HepG2 (cell line): ENCODE data around the gene RFX7. TPM values are rescaled to one million over a fixed set of nuclear protein-coding genes. Genes with fewer than 3 reads are reported as not detected.

Experiments
- ATAC-seq: fragments of 200-7000 bp; cut with Tn5 transposase; 3 replicates; pipeline ENCODE4 v1.9.1; 2020; ENCODE audit warnings: mild to moderate bottlenecking, moderate library complexity
- BruUV-seq: library from RNA; stranded (reverse); fragments of 400-500 nt; replicated peaks from 2 replicates; lab custom pipeline; 2021; lab: Mats Ljungman, UMichigan
- CTCF ChIA-PET: fragments of 300-600 bp; formaldehyde crosslinking; extraction: SDS; loops from one replicate; lab custom pipeline; 2021; ENCODE audit warnings: low total read pairs, inconsistent platforms, low intra/inter-chr PET ratio; lab: Yijun Ruan, JAX
- POLR2A ChIA-PET: fragments of 350-600 bp; sonication (Branson Sonifier 250); formaldehyde crosslinking; loops from one replicate; lab custom pipeline; 2020; ENCODE audit warnings: antibody characterized with exemption, inconsistent platforms; lab: Yijun Ruan, JAX
- DNase-seq: peaks from one replicate; pipeline ENCODE4 v3.0.0-alpha.2; 2015; ENCODE audit warnings: low spot score
- FAIRE-seq: peaks from 3 replicates; lab custom pipeline; 2011; peaks lifted over from hg19 to GRCh38; lab: Jason Lieb, UNC
- H2AFZ ChIP-seq: one replicate; pipeline ENCODE4 v1.6.1; 2011; ENCODE audit warnings: low read length, inconsistent platforms
- H3K27ac ChIP-seq: fragments of 300-600 bp; 3 replicates; pipeline ENCODE4 v1.8.0; 2011; ENCODE audit warnings: mixed run types, mild to moderate bottlenecking, mixed read lengths, low read length, inconsistent platforms; ENCODE audit not compliant: insufficient read depth; ENCODE audit errors: extremely low read length
- H3K27me3 ChIP-seq, 2 experiments: fragments of 200-600 bp in 1 of 2; 2 replicates in 1 of 2; 3 replicates in 1 of 2; pipeline versions ENCODE4 v1.6.0 to v1.8.0; 2011; ENCODE audit warnings: low read length in 2 of 2, mild to moderate bottlenecking in 2 of 2, moderate library complexity in 2 of 2, inconsistent platforms in 1 of 2; ENCODE audit not compliant: insufficient read depth in 2 of 2, control insufficient read depth in 1 of 2
- H3K36me3 ChIP-seq, 2 experiments: fragments of 200-600 bp in 1 of 2; replicated peaks in 1 of 2; 2 replicates in 1 of 2; 3 replicates in 1 of 2; pipeline versions ENCODE4 v1.5.1 to v1.8.0; 2011; ENCODE audit warnings: low read length in 2 of 2, inconsistent platforms in 1 of 2; ENCODE audit not compliant: insufficient read depth in 2 of 2, control insufficient read depth in 1 of 2
- H3K4me1 ChIP-seq: 2 replicates; pipeline ENCODE4 v1.5.1; 2012; ENCODE audit warnings: low read length, inconsistent platforms; ENCODE audit not compliant: insufficient read depth
- H3K4me2 ChIP-seq: 2 replicates; pipeline ENCODE4 v1.6.0; 2011; ENCODE audit warnings: low read depth, low read length, inconsistent platforms
- H3K4me3 ChIP-seq, 3 experiments: fragments of 200-600 bp in 1 of 3; sonication (generic), shearing (Covaris generic) in 1 of 3; replicated peaks in 1 of 3; 2 replicates each; pipeline ENCODE4 v1.5.1; 2011 to 2016; ENCODE audit warnings: low read length in 3 of 3, inconsistent platforms in 2 of 3, low read depth in 2 of 3, mild to moderate bottlenecking in 2 of 3, control low read depth in 1 of 3, mixed read lengths in 1 of 3; ENCODE audit not compliant: insufficient read depth in 1 of 3
- H3K79me2 ChIP-seq: one replicate; pipeline ENCODE4 v1.6.1; 2011; ENCODE audit warnings: low read length, inconsistent platforms; ENCODE audit not compliant: insufficient read depth
- H3K9ac ChIP-seq: 2 replicates; pipeline ENCODE4 v1.6.0; 2011; ENCODE audit warnings: mild to moderate bottlenecking, low read depth, low read length, inconsistent platforms; ENCODE audit not compliant: insufficient read depth
- H3K9me3 ChIP-seq: 2 replicates; pipeline ENCODE4 v1.5.1; 2012; ENCODE audit warnings: mild to moderate bottlenecking, low read length
- H4K20me1 ChIP-seq: 2 replicates; pipeline ENCODE4 v1.6.0; 2011; ENCODE audit warnings: inconsistent platforms, mild to moderate bottlenecking, low read length, moderate library complexity; ENCODE audit not compliant: insufficient read depth
- BCL6 ChIP-seq: IDR thresholded peaks from 2 replicates; pipeline ENCODE4 v1.6.1; 2016; ENCODE audit warnings: missing genetic modification reagents, missing compliant biosample characterization
- CHD2 ChIP-seq: IDR thresholded peaks from 2 replicates; pipeline ENCODE4 v1.6.1; 2011; ENCODE audit warnings: low read depth, low read length, improper control_type of control experiment
- HNRNPLL ChIP-seq: fragments of 200-400 bp; formaldehyde crosslinking; IDR thresholded peaks from 2 replicates; pipeline ENCODE4 v1.6.1; 2017; ENCODE audit warnings: mild to moderate bottlenecking, low read depth, low read length; ENCODE audit not compliant: poor library complexity, severe bottlenecking
- KDM2A ChIP-seq: sonication (generic); formaldehyde crosslinking; IDR thresholded peaks from 2 replicates; pipeline ENCODE4 v1.4.0; 2020; ENCODE audit warnings: low read depth, missing genetic modification reagents, borderline replicate concordance
- NFKBIZ ChIP-seq: IDR thresholded peaks from 2 replicates; pipeline ENCODE4 v1.6.1; 2018; ENCODE audit warnings: missing genetic modification reagents, missing compliant biosample characterization
- PHF21A ChIP-seq: sonication (generic); formaldehyde crosslinking; IDR thresholded peaks from 2 replicates; pipeline ENCODE4 v1.5.0; 2020; ENCODE audit warnings: mild to moderate bottlenecking, missing genetic modification reagents
- PTBP1 ChIP-seq: fragments of 200-400 bp; formaldehyde crosslinking; IDR thresholded peaks from 2 replicates; pipeline ENCODE4 v1.6.1; 2018; ENCODE audit warnings: low read length, low read depth; ENCODE audit not compliant: poor library complexity, severe bottlenecking
- RBFOX2 ChIP-seq: fragments of 200-400 bp; formaldehyde crosslinking; IDR thresholded peaks from 2 replicates; pipeline ENCODE4 v1.6.1; 2017; ENCODE audit warnings: low read depth, mild to moderate bottlenecking, low read length
- REPIN1 ChIP-seq: sonication (generic); formaldehyde crosslinking; IDR thresholded peaks from 2 replicates; pipeline ENCODE4 v1.8.0; 2022; ENCODE audit warnings: missing genetic modification reagents, low read depth, mild to moderate bottlenecking, borderline replicate concordance
- RFX1 ChIP-seq: fragments of 450-650 bp; IDR thresholded peaks from 2 replicates; pipeline ENCODE4 v1.6.1; 2017
- SETDB1 ChIP-seq: sonication (generic); formaldehyde crosslinking; IDR thresholded peaks from 2 replicates; pipeline ENCODE4 v1.5.1; 2020; ENCODE audit warnings: missing genetic modification reagents, mild to moderate bottlenecking, borderline replicate concordance
- TCF12 ChIP-seq, 2 experiments: fragments of 450-650 bp in 1 of 2; sonication (generic) in 1 of 2; formaldehyde crosslinking in 1 of 2; IDR thresholded peaks; 2 replicates each; pipeline versions ENCODE4 v1.6.1 to v1.8.0; 2017 to 2022; ENCODE audit warnings: antibody characterized with exemption in 1 of 2, mild to moderate bottlenecking in 1 of 2, missing genetic modification reagents in 1 of 2, moderate library complexity in 1 of 2
- TOE1 ChIP-seq: sonication (generic); formaldehyde crosslinking; IDR thresholded peaks from 2 replicates; pipeline ENCODE4 v1.4.0; 2020; ENCODE audit warnings: mild to moderate bottlenecking, missing genetic modification reagents
- ZFP1 ChIP-seq: IDR thresholded peaks from 2 replicates; pipeline ENCODE4 v1.6.1; 2016
- ZNF296 ChIP-seq: sonication (generic); formaldehyde crosslinking; conservative IDR thresholded peaks from 2 replicates; pipeline ENCODE4 v1.5.0; 2020; ENCODE audit warnings: mild to moderate bottlenecking, missing genetic modification reagents
- ZNF468 ChIP-seq: sonication (generic); formaldehyde crosslinking; IDR thresholded peaks from 2 replicates; pipeline ENCODE4 v1.8.0; 2022; ENCODE audit warnings: mild to moderate bottlenecking, moderate library complexity, missing genetic modification reagents
- ZNF547 ChIP-seq: sonication (generic); formaldehyde crosslinking; IDR thresholded peaks from 2 replicates; pipeline ENCODE4 v1.5.1; 2020; ENCODE audit warnings: mild to moderate bottlenecking, missing genetic modification reagents
- ZNF572 ChIP-seq: sonication (generic); formaldehyde crosslinking; IDR thresholded peaks from 2 replicates; pipeline ENCODE4 v1.5.1; 2020; ENCODE audit warnings: mild to moderate bottlenecking, missing genetic modification reagents
- ZNF589 ChIP-seq: sonication (generic); formaldehyde crosslinking; conservative IDR thresholded peaks from 2 replicates; pipeline ENCODE4 v1.8.0; 2022; ENCODE audit warnings: mild to moderate bottlenecking, moderate library complexity, missing genetic modification reagents
- ZNF775 ChIP-seq: sonication (generic); formaldehyde crosslinking; IDR thresholded peaks from 2 replicates; pipeline ENCODE4 v1.4.0; 2020; ENCODE audit warnings: missing genetic modification reagents, mild to moderate bottlenecking, moderate library complexity, borderline replicate concordance
- WGBS: methylation state at CpG from one replicate; pipeline ENCODE4 v1.1.6; 2017; ENCODE audit warnings: low lambda C conversion rate; 5-methylcytosine and 5-hydroxymethylcytosine counted together
- in situ Hi-C: cut with HindIII; loops from 2 replicates; pipeline ENCODE4 v1.10.0; 2017; ENCODE audit warnings: low pct_unique_long_range_greater_than_20kb; ENCODE audit not compliant: extremely low pct_ligation_motif_present
- intact Hi-C: fragments of 100-400 bp; cut with micrococcal nuclease; formaldehyde crosslinking; loops from one replicate; pipeline ENCODE4 v1.10.0; 2022; ENCODE audit not compliant: unreplicated experiment
- polyA plus RNA-seq, 8 experiments: library from polyadenylated mRNA; depleted of rRNA in 3 of 8; stranded (reverse) in 7 of 8; unstranded in 1 of 8; fragments of >200 nt; fragmentation: Illumina TruSeq in 4 of 8; extraction: Trizol in 4 of 8; gene quantifications; 2 replicates each; pipeline versions ENCODE4 v1.2.1 to v1.2.3, GENCODE V29; 2011 to 2016; ENCODE audit warnings: low read depth in 4 of 8, missing spikeins in 1 of 8, mixed read lengths in 1 of 8; ENCODE audit not compliant: insufficient read depth in 1 of 8
- total RNA-seq, 5 experiments: library from RNA; depleted of rRNA; stranded (reverse); fragments of >200 nt; fragmentation: Illumina TruSeq; extraction: Trizol; gene quantifications; 2 replicates each; pipeline ENCODE4 v1.2.3, GENCODE V29; 2016; ENCODE audit warnings: low read depth in 1 of 5
- TF ChIP-seq, protein P1 (sequence below): sonication (generic); formaldehyde crosslinking; IDR thresholded peaks from 2 replicates; pipeline ENCODE4 v1.4.0; 2020; ENCODE audit warnings: missing genetic modification reagents
- TF ChIP-seq, protein P2 (sequence below): sonication (generic); formaldehyde crosslinking; IDR thresholded peaks from 2 replicates; pipeline ENCODE4 v1.4.0; 2020; ENCODE audit warnings: mild to moderate bottlenecking, missing genetic modification reagents
- TF ChIP-seq, protein P3 (sequence below): sonication (generic); formaldehyde crosslinking; IDR thresholded peaks from 2 replicates; pipeline ENCODE4 v1.8.1; 2023; ENCODE audit warnings: mild to moderate bottlenecking, missing genetic modification reagents, borderline replicate concordance

RFX7 gene
- total and polyA plus RNA-seq, 2 of the 13 experiments (the other 11 are each of a cell fraction or from before 2014, with no cell fraction given), result 8.5 to 10.4 TPM

DNA sequence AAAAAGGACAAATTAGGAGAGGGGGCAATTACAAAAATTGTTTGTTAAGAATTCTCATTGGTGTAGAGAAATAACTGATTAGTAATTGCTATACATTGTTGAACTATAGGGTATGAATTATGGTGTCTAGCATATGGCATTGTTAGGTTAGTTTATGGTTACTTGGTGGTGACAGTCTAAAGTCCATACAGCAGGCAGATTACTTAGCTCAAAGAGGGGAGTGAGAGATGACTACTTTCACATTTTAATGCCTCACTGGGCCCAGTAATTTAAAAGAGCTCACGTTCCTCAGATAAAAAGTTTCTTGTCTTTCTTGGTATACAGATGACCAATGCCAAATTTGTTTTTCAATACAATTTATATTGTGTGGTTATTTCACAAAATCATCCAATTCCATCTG is 137.8 kb downstream of the RFX7 start:
- FAIRE-seq, result no peak
- 76% methylated on average over 1 of the region's 1 CpG for WGBS

DNA sequence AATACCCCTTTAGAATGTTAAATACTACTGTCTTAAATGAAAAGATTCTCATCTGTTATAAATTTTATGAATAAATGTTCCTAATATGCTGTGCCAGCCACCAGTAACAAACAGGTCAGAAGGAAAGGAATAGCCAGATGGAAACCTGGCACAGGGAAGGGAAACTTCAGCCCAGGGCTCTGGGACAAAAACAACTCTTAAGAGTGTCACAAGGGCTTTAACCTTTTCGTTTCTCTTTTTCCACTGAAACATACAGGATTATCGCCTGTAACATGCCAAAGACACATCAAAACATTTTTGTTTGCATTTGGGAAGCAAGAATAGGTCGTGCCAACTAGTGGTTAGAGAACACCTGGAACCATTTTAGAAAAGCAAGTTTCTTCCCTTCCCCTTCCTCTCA is 141.2 kb downstream of the RFX7 start:
- Histone ChIP-seq H3K36me3 (peaks cover 11 to 55% of the 10 kb centered on the region in 2 experiments), H3K27ac (no peak overlapping the region), H2AFZ (no peak overlapping the region), H3K4me3 (no peak overlapping the region), H3K9ac (no peak overlapping the region), H3K4me1 (peaks cover 14% of the 10 kb centered on the region), H3K79me2 (no peaks in the 10 kb centered on the region), H3K4me2 (no peak overlapping the region), H3K9me3 (no peaks in the 10 kb centered on the region), H4K20me1 (no peaks in the 10 kb centered on the region), H3K27me3 (no peaks in the 10 kb centered on the region)
- WGBS, result 92% methylated on average over 3 of the region's 3 CpGs
- ATAC-seq, result no peak
- no peak for FAIRE-seq
- ChIA-PET CTCF (no interaction called here), POLR2A (no interaction called here)
- BruUV-seq, result no TSS peak
- in situ Hi-C loops (no loop called here), intact Hi-C loops (no loop called here)
- no peak for DNase-seq
- TF ChIP-seq SETDB1 (CRISPR knock-in tag) (no peak), ZNF775 (CRISPR knock-in tag) (no peak), KDM2A (CRISPR knock-in tag) (no peak), ZNF589 (no peak), REPIN1 (CRISPR knock-in tag) (no peak), ZNF468 (CRISPR knock-in tag) (no peak), RFX1 (no peak), RBFOX2 (no peak), PHF21A (CRISPR knock-in tag) (no peak), TOE1 (no peak), ZNF547 (CRISPR knock-in tag) (no peak), NFKBIZ (CRISPR knock-in tag) (no peak)
- TF ChIP-seq, protein P1, sequence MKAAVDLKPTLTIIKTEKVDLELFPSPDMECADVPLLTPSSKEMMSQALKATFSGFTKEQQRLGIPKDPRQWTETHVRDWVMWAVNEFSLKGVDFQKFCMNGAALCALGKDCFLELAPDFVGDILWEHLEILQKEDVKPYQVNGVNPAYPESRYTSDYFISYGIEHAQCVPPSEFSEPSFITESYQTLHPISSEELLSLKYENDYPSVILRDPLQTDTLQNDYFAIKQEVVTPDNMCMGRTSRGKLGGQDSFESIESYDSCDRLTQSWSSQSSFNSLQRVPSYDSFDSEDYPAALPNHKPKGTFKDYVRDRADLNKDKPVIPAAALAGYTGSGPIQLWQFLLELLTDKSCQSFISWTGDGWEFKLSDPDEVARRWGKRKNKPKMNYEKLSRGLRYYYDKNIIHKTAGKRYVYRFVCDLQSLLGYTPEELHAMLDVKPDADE (CRISPR knock-in tag), result no peak
- TF ChIP-seq, protein P2, sequence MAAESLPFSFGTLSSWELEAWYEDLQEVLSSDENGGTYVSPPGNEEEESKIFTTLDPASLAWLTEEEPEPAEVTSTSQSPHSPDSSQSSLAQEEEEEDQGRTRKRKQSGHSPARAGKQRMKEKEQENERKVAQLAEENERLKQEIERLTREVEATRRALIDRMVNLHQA (CRISPR knock-in tag), result no peak
- TF ChIP-seq, protein P3, sequence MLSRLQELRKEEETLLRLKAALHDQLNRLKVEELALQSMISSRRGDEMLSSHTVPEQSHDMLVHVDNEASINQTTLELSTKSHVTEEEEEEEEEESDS (CRISPR knock-in tag), result no peak

More for the DNA sequence above, 137.8 kb downstream of the RFX7 start:
- in situ Hi-C loops (no loop called here), intact Hi-C loops (no loop called here)
- H3K9ac ChIP-seq, result no peak overlapping the region
- H3K79me2 ChIP-seq, result no peaks in the 10 kb centered on the region
- H3K4me3 ChIP-seq, result no peak overlapping the region
- no peaks in the 10 kb centered on the region for H4K20me1 ChIP-seq
- H3K27me3 ChIP-seq, result no peaks in the 10 kb centered on the region
- H3K27ac ChIP-seq, result no peak overlapping the region
- H2AFZ ChIP-seq, result no peak overlapping the region
- peaks cover 4 to 32% of the 10 kb centered on the region in 2 experiments; a peak in 4 of 5 replicates for H3K36me3 ChIP-seq
- H3K4me2 ChIP-seq, result no peak overlapping the region
- H3K9me3 ChIP-seq, result no peaks in the 10 kb centered on the region
- POLR2A ChIA-PET, result no interaction called here
- CTCF ChIA-PET, result no interaction called here
- TF ChIP-seq ZNF296 (CRISPR knock-in tag) (no peak), ZNF572 (CRISPR knock-in tag) (no peak), ZFP1 (no peak), TCF12 (IDR thresholded peaks at IDR 0.05) (no peak), TCF12 (CRISPR knock-in tag; IDR thresholded peaks at IDR 0.05) (no peak), HNRNPLL (no peak), PTBP1 (no peak), CHD2 (no peak), BCL6 (CRISPR knock-in tag) (no peak)
- ATAC-seq (no peak), DNase-seq (no peak)
- no TSS peak for BruUV-seq
- H3K4me1 ChIP-seq, result peaks cover 14% of the 10 kb centered on the region
